K562 (cell line): Measurements from ENCODE around the gene HBG1. TPM values are rescaled to one million over a fixed set of nuclear protein-coding genes. Genes with fewer than 3 reads are reported as not detected.

Experiments used
- ARID1B ChIP-seq: fragments of 450-650 bp; IDR thresholded peaks from 2 replicates; pipeline ENCODE4 v1.6.1; 2016; ENCODE audit warnings: antibody characterized with exemption, mild to moderate bottlenecking, inconsistent platforms
- ATF4 ChIP-seq: fragments of 450-650 bp; formaldehyde crosslinking; IDR thresholded peaks from 2 replicates; pipeline ENCODE4 v1.4.0; 2022; ENCODE audit warnings: mild to moderate bottlenecking, moderate library complexity
- EP300 ChIP-seq: IDR thresholded peaks from 2 replicates; pipeline ENCODE4 v1.6.1; 2012; ENCODE audit warnings: low read length, improper control_type of control experiment
- GATAD2A ChIP-seq: fragments of 450-650 bp; IDR thresholded peaks from 2 replicates; pipeline ENCODE4 v1.6.1; 2017
- MEF2D ChIP-seq: conservative IDR thresholded peaks from 2 replicates; pipeline ENCODE4 v1.6.1; 2016; ENCODE audit warnings: low read depth, missing genetic modification characterization, missing compliant biosample characterization
- MNT ChIP-seq, 2 experiments: fragments of 450-650 bp; conservative IDR thresholded peaks; 2 replicates each; pipeline ENCODE4 v1.6.1; 2017; ENCODE audit warnings: mild to moderate bottlenecking in 2 of 2, moderate library complexity in 2 of 2
- NEUROD1 ChIP-seq: fragments of 150-350 bp; IDR thresholded peaks from 2 replicates; pipeline ENCODE4 v1.6.1; 2014; ENCODE audit warnings: borderline replicate concordance, low read length, low read depth; ENCODE audit not compliant: partially characterized antibody
- NRF1 ChIP-seq, 2 experiments: fragments of 450-650 bp; IDR thresholded peaks in 1 of 2; conservative IDR thresholded peaks in 1 of 2; 2 replicates each; pipeline ENCODE4 v1.6.1; 2014; ENCODE audit warnings: mild to moderate bottlenecking in 2 of 2
- PHF21A ChIP-seq: fragments of 450-650 bp; IDR thresholded peaks from 2 replicates; pipeline ENCODE4 v1.6.1; 2017; ENCODE audit warnings: low read depth, borderline replicate concordance
- RAD21 ChIP-seq, 2 experiments: fragments of 250-450 bp in 1 of 2; fragments of 450-650 bp in 1 of 2; sonication (Bioruptor Pico) in 1 of 2; formaldehyde crosslinking in 1 of 2; IDR thresholded peaks in 1 of 2; conservative IDR thresholded peaks in 1 of 2; 2 replicates each; pipeline versions ENCODE4 v1.4.0 to v1.8.0; 2020 to 2022; ENCODE audit warnings: mild to moderate bottlenecking in 2 of 2, moderate library complexity in 1 of 2
- RAD51 ChIP-seq: fragments of 450-650 bp; IDR thresholded peaks from 2 replicates; pipeline ENCODE4 v1.7.1; 2016; ENCODE audit warnings: low read depth, mild to moderate bottlenecking, borderline replicate concordance
- SRF ChIP-seq, 2 experiments: fragments of 250-450, 450-650 bp in 1 of 2; sonication (Bioruptor Pico) in 1 of 2; sonication (generic) in 1 of 2; formaldehyde crosslinking; IDR thresholded peaks; 2 replicates each; pipeline versions ENCODE4 v1.5.0 to v1.5.1; 2020 to 2022; ENCODE audit warnings: mild to moderate bottlenecking in 1 of 2, missing genetic modification reagents in 1 of 2
- TEAD4 ChIP-seq, 2 experiments: sonication (generic) in 1 of 2; formaldehyde crosslinking in 1 of 2; IDR thresholded peaks; 2 replicates each; pipeline versions ENCODE4 v1.6.1 to v1.8.0; 2012 to 2022; ENCODE audit warnings: borderline replicate concordance in 1 of 2, inconsistent platforms in 1 of 2, low read length in 1 of 2, mild to moderate bottlenecking in 1 of 2, missing genetic modification reagents in 1 of 2
- ZBTB1 ChIP-seq: sonication (generic); formaldehyde crosslinking; IDR thresholded peaks from 2 replicates; pipeline ENCODE4 v1.8.1; 2023; ENCODE audit warnings: missing genetic modification reagents, low read depth, mild to moderate bottlenecking, borderline replicate concordance
- ZBTB17 ChIP-seq: fragments of 450-650 bp; formaldehyde crosslinking; IDR thresholded peaks from 2 replicates; pipeline ENCODE4 v1.4.0; 2020; ENCODE audit warnings: mild to moderate bottlenecking
- ZFP36 ChIP-seq: fragments of 150-350 bp; IDR thresholded peaks from 2 replicates; pipeline ENCODE4 v1.6.1; 2018; ENCODE audit warnings: low read length, low read depth; ENCODE audit not compliant: partially characterized antibody
- ZNF609 ChIP-seq: sonication (generic); formaldehyde crosslinking; IDR thresholded peaks from 2 replicates; pipeline ENCODE4 v1.8.1; 2023; ENCODE audit warnings: missing genetic modification reagents, mild to moderate bottlenecking, borderline replicate concordance
- ZNF75A ChIP-seq: fragments of 450-650 bp; formaldehyde crosslinking; IDR thresholded peaks from 2 replicates; pipeline ENCODE4 v1.4.0; 2020; ENCODE audit warnings: mild to moderate bottlenecking
- ZNF766 ChIP-seq: fragments of 200-800 bp; sonication (Bioruptor generic); conservative IDR thresholded peaks from 2 replicates; pipeline ENCODE4 v1.6.1; 2016; ENCODE audit warnings: missing genetic modification characterization, missing compliant biosample characterization
- ZNF79 ChIP-seq: fragments of 250-450 bp; sonication (Bioruptor Pico); IDR thresholded peaks from 2 replicates; pipeline ENCODE4 v1.4.0; 2020; ENCODE audit warnings: low read depth, mild to moderate bottlenecking, moderate library complexity
- polyA plus RNA-seq, 8 experiments: library from polyadenylated mRNA; depleted of rRNA in 4 of 8; stranded (reverse) in 5 of 8; unstranded in 3 of 8; fragments of >200 nt; fragmentation: Nextera tagmentation in 2 of 8; fragmentation: Illumina TruSeq in 1 of 8; extraction: Ambion mirVana in 2 of 8; extraction: Trizol in 1 of 8; gene quantifications; 2 replicates each; pipeline versions ENCODE4 v1.2.1 to v1.2.3, GENCODE V29; 2011 to 2014; ENCODE audit warnings: inconsistent platforms in 1 of 8, missing spikeins in 1 of 8
- total RNA-seq, 7 experiments: library from RNA; depleted of rRNA in 6 of 7; stranded (reverse); fragments of >200 nt in 6 of 7; fragmentation: Illumina TruSeq in 2 of 7; extraction: Trizol in 2 of 7; gene quantifications; 2 replicates each; pipeline versions ENCODE4 v1.2.1 to v1.2.3, GENCODE V29; 2011 to 2021; ENCODE audit warnings: low replicate concordance in 1 of 7

The HBG1 gene
- total and polyA plus RNA-seq, 9 of the 15 experiments (the other 6 are each of a cell fraction or from before 2014, with no cell fraction given) = 1,066 to 16,338 (median 4,898) TPM

GRCh38 chr11:5234381-5234834, 15.2 kb downstream of the HBG1 start, which contains the start of gene HBD (continued):
- TF ChIP-seq SRF (CRISPR knock-in tag; IDR thresholded peaks at IDR 0.05) = peak in 1 of 2 experiments; percentile 52; a peak in 1 of 4 replicates
- TF ChIP-seq ZFP36 = peak; percentile 22
- TF ChIP-seq NEUROD1 = no peak
- TF ChIP-seq PHF21A = no peak
- TF ChIP-seq ZNF609 (CRISPR knock-in tag) = no peak
- TF ChIP-seq ARID1B = peak; percentile 75
- TF ChIP-seq RAD21 (CRISPR knock-in tag; conservative IDR thresholded peaks at IDR 0.05 in 1 of 2, IDR thresholded peaks at IDR 0.05 in 1 of 2) = peak in 1 of 2 experiments; percentile 11; a peak in 1 of 4 replicates
- TF ChIP-seq NRF1 (conservative IDR thresholded peaks at IDR 0.05 in 1 of 2, IDR thresholded peaks at IDR 0.05 in 1 of 2) = 0 out of 4 replicates have a peak, but pooled peaks of 1 of the 2 experiments have one; percentile 22
- TF ChIP-seq TEAD4 (IDR thresholded peaks at IDR 0.05; ENCODE audit: low read length) = peak; percentile 68
- no peak for TF ChIP-seq TEAD4 (CRISPR knock-in tag; IDR thresholded peaks at IDR 0.05; ENCODE audit: borderline replicate concordance)
- TF ChIP-seq MEF2D = peak; percentile 98
- peak; percentile 72; the same call in 1 of the 2 replicates for TF ChIP-seq ZNF766 (CRISPR knock-in tag)
- TF ChIP-seq RAD51 = 0 out of 2 replicates have a peak, but pooled peaks have one; percentile 24
- TF ChIP-seq ZBTB1 = no peak
- no peak for TF ChIP-seq GATAD2A
- no peak for TF ChIP-seq ZNF75A
- TF ChIP-seq ZNF79 (CRISPR knock-in tag) = peak; percentile 87; the same call in 1 of the 2 replicates
- TF ChIP-seq EP300 = peak; percentile 57; the same call in 1 of the 2 replicates
- 0 out of 4 replicates have a peak, but pooled peaks of 1 of the 2 experiments have one; percentile 1 for TF ChIP-seq MNT (conservative IDR thresholded peaks at IDR 0.05)
- 0 out of 2 replicates have a peak, but pooled peaks have one; percentile 11 for TF ChIP-seq ATF4
- TF ChIP-seq ZBTB17 = no peak
